GM11168 (cell line): ENCODE measurements around the gene MYO15B.
"Not testable (repeated sequence)": the region's sequence is repeated elsewhere in the genome, so short reads cannot be mapped to it uniquely, and the experiment has no call there.

ENCODE experiments used
- in situ Hi-C: fragments of 300-500 bp; cut with MboI; formaldehyde crosslinking; loops from one replicate; pipeline ENCODE4 v1.12.0; 2022; ENCODE audit warnings: low sequenced_read_pairs; ENCODE audit not compliant: unreplicated experiment

The MYO15B gene

DNA sequence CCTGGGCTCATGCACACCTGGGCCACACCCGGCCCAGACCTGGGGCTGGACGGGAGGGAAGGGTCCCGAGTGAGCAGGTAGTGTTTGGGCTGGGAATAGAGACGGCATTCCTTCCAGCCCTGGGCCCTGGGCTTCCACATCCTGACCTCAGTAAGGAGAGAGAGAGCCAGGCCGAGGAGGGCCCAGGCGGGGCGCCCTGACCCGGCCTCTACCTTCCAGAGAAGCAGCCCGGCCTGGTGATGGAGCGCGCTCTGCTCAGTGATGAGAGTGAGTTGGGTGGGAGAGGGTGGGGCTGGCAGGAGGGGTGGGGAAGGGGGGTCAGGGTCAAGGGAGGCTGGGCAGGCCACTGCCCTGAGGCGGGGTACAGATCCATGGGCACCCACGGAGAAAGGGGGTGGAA lies 13.6 kb upstream of the MYO15B start:
- in situ Hi-C loops: no loop called here

DNA sequence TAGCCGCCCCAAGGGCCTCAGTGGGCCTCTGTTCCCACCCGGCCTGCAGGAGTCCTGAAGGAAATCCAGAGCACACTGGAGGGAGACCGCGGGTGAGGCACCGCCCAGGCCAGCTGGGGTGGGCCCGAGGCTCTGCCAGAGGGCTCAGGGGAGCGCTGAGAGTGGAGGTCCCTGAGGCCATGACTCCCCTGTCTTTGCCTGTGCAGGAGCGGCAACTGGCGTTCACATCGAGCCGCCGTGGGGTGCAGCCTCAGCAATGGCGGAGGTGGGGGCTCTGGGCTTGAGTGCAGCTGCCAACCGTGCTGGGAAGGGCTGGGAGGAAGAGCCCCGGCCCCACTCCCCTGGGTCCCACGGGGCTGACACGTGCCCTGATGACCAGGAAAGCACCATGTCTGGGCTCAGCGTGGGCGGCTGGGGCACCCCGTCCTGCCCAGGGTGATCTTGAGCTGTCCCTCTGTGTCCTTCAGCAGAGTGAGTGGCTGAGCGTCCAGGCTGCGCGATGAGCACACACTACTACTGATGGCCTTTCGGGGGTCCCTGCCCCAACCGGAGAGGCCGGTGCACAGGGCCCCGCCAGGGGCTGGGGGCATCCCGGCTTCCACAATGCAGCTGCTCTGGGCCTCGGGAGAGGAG lies 13.1 kb upstream of the MYO15B start:
- in situ Hi-C loops: no loop called here

- in situ Hi-C loops: no loop called here
These were observed 12.4 kb upstream of the MYO15B start for GRCh38 chr17:75575197-75575596.

GRCh38 chr17:75575728-75576127 lies 11.9 kb upstream of the MYO15B start:
- in situ Hi-C loops: no loop called here

DNA sequence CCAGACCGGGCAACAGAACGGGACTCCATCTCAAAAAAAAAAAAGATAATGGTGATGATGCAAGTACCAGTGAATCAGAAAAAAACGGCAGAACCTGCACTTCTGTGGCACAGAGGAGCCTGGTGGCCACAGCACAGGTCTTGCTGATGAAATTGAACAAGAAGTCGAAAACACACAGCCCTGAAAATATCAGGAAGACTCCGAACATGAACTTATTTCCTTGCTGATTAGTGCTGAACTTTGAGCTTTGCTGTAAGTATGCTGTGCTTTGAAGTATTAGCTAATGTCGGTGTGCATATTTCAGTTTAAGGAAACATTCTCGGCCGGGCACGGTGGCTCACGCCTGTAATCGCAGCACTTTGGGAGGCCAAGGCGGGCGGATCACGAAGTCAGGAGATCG lies 10.9 kb upstream of the MYO15B start:
- in situ Hi-C loops: no loop called here

DNA sequence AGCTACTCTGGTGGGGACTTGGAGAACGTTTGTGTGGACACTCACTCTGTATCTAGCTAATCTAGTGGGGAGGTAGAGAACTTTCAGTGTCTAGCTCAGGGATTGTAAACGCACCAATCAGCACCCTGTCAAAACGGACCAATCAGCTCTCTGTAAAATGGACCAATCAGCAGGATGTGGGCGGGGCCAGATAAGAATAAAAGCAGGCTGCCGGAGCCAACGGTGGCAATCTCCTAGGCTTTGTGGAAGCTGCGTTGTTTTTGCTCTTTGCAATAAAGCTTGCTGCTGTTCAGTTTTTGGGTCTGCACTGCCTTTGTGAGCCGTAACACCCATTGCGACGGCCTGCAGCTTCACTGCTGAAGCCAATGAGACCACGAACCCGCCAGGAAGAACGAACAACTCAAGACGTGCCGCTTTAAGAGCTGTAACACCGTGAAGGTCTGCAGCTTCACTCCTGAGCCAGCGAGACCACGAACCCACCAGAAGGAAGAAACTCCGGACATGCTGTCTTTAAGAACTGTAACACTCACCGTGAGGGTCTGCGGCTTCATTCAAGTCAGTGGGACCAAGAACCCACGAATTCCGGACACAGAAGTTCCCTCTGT lies 6.4 kb upstream of the MYO15B start:
- in situ Hi-C loops: not testable (repeated sequence)

DNA sequence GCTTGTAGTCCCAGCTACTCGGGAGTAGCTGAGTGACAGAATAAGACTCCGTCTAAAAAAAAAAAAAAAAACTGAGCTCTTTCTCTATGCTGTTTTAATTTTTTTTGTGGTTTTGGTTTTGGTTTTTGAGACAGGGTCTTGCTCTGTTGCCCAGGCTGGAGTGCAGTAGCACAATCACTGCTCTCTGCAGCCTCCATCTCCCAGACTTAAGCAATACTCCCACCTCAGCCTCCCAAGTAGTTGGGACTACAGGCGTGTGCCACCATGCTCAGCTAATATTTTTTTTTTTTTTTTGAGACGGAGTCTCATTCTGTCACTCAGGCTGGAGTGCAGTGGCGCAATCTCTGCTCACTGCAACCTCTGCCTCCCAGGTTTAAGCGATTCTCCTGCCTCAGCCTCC lies 4.4 kb upstream of the MYO15B start:
- in situ Hi-C loops: not testable (repeated sequence)

- in situ Hi-C loops: no loop called here
These were observed 2.8 kb upstream of the MYO15B start for GRCh38 chr17:75584849-75585175.

DNA sequence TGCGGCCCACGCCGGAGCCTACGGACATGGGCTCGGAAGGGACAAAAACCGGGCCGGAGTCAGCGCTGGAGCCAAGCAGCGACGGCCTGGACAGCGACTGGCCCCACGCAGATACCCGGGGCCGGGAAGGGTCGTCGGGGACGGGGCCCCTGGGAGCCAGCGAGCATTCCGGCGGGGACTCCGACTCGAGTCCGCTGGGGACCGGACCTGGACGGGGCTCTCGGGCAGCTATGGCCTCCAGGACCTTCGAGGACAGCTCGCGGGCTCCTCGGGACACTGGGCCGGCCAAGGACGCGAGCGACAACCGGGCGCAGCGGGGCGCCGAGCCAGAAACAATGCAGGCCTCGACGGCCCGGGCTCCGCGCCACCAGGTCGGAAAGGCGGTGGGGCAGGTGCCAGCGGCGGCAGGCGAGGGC lies 1.0 kb downstream of the MYO15B start:
- in situ Hi-C loops: no loop called here

- in situ Hi-C loops: no loop called here
These were observed 1.7 kb downstream of the MYO15B start for GRCh38 chr17:75589012-75589918.

GRCh38 chr17:75589919-75590303 lies 2.3 kb downstream of the MYO15B start:
- in situ Hi-C loops: loop anchor here (5.0 kb wide), 1 partner anchor 97 kb away; no protein-coding TSS in a partner anchor

- in situ Hi-C loops: loop anchor here (5.0 kb wide), 1 partner anchor 97 kb away; no protein-coding TSS in a partner anchor
These were observed 2.7 kb downstream of the MYO15B start for GRCh38 chr17:75590314-75590761.

DNA sequence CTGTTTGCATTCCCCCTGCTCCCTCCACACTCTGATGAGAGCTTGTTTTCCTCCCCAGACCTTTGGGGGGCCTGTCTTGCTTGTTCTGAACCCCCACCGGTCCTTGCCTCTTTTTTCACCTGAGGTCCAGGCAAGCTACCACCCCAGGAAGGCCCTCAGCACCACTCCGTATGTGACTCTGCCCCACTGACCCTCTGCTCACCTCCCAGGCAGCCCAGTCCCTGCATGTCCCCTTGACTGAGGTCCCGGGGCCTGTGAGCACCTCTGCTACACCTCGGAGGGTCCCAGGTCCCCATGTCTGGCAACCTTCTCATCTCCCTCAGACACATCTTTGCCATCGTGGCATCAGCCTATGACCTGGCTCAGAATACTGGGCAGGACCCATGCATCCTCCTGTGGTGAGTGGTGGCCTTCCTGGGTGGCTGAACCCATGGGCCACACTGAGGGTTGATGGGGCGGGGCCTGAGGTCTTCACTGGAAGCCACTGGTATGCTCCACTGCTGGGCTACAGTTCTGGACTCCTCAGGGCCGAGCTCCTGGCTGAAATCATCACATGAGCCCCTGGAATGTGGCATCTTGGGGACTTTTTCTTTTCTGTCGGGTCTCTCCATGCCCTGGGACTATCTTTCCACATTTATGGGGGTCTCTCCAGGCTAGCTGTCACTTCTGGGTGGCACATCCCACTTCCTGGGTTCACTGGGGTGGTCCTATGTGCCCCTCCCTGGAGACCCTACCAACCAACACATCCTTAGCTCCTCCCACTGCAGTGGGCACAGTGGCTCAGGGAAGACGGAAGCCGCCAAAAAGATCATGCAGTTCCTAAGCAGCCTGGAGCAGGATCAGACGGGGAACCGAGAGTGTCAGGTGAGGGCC lies 3.5 kb downstream of the MYO15B start:
- in situ Hi-C loops: loop anchor here (5.0 kb wide), 1 partner anchor 96 kb away; no protein-coding TSS in a partner anchor

- in situ Hi-C loops: loop anchor here (5.0 kb wide), 1 partner anchor 95 kb away; no protein-coding TSS in a partner anchor
These were observed 4.2 kb downstream of the MYO15B start for GRCh38 chr17:75591722-75592302.

DNA sequence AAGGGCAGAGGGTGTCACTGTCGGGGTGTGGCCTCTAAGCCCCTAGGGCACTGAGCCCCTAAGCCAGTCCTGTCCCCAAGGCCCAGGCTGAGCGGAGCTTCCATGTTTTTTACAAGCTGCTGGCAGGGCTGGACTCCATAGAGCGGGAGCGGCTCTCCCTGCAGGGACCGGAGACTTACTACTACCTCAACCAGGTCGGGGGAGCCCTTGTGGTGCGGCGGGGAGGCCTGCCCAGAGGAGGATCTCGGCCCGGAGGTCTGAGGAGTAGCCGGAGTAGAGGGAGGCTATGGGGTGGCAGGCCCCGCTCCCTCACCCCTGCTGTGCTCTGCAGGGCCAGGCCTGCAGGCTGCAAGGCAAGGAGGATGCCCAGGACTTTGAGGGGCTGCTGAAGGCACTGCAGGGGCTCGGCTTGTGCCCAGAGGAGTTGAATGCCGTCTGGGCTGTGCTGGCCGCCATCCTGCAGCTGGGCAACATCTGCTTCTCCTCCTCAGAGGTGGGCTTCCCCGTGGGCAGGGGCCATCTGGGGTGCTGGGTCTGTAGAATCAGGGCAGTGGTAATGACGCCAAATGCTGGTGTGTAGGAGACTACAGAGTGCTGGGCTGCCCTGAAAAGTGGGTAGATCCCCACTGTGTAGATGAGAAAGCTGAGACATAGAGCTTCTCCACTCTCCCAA lies 4.9 kb downstream of the MYO15B start:
- in situ Hi-C loops: loop anchor here (5.0 kb wide), 1 partner anchor 95 kb away; no protein-coding TSS in a partner anchor

GRCh38 chr17:75593430-75593829 lies 5.8 kb downstream of the MYO15B start:
- in situ Hi-C loops: loop anchor here (5.0 kb wide), 1 partner anchor 94 kb away; no protein-coding TSS in a partner anchor

DNA sequence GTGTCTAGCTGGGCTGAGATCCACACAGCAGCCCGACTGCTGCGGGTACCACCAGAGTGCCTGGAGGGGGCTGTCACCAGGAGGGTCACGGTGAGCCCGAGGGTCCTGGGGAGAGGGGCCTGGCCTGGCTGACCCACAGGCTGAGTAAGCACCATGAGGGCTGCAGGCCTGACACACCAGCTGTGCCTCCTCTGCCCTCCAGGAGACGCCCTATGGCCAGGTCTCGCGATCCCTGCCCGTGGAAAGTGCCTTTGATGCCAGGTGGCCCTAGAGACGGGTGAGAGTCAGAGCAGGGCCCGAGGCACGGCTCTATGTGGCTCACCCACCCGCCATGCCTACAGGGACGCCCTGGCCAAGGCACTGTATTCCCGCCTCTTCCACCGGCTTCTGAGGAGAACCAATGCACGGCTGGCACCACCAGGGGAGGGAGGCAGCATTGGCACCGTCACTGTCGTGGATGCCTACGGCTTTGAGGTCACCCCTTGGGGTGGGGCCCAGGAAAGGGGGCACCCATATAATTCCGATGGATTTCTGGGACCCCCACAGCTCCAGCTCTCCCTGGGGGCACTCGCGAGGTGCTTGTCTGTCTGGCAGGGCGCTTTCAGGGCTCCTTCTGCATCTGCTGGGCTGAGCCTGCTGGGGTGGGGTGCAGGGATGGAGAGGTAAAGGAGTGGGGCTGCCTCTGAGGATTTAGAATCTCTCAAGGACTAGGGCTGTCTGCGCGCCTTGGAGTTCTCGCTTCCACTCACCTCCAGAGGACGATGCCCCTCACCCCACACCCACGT lies 7.1 kb downstream of the MYO15B start:
- in situ Hi-C loops: loop anchor here (5.0 kb wide), 1 partner anchor 93 kb away; no protein-coding TSS in a partner anchor

DNA sequence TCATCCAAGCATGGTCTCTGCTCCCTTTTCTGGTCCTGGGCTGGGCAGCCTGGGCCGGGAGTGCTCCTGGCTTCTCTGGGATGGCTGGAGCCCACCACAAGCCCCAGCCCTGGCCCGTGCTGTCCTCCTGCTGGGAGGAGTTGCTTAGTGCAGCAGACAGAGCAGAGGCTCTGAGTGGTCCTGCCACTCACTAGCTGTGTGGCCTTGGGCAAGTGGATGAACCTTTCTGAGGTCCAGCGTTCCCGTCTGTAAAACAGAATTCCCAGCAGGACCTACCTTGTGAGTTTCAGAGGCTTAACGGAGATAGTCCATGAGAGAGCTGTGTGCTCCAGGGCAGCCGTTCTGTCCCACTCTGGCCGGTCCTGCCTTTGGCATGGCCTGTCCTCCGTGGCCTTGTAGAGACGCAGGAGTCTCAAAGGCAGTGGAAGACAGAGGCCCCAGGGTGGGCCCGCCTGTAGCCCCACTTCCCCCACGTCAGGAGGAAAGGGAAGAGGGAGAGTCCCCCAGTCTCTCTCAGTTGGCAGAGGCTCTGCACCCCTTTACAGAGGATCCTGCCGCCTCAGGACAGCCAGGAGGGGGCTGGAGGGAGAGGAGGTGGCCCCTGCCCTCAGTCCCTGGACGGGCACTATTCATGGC lies 7.8 kb downstream of the MYO15B start:
- in situ Hi-C loops: no loop called here
